ENCODE data around the gene ZCCHC7. TPM values are rescaled to one million over a fixed set of nuclear protein-coding genes. Genes with fewer than 3 reads are reported as not detected.

Gene ZCCHC7
- total and polyA plus RNA-seq, 4 experiments from 2014 or later = 30.1 to 43.9 (median 38.8) TPM

- POLR2A ChIA-PET (ENCODE audit: partially characterized antibody) = no interaction called here
- intact Hi-C loops (cut with micrococcal nuclease) = no loop called here
- no peak overlapping the region for H3K27ac ChIP-seq (ENCODE audit: low read depth, low read length)
- no peak for DNase-seq
- no peaks in the 10 kb centered on the region for H3K4me1 ChIP-seq (ENCODE audit: insufficient read depth, low read length)
- H3K36me3 ChIP-seq (ENCODE audit: insufficient read depth, low read length) = no peaks in the 10 kb centered on the region
- H3K9me3 ChIP-seq (ENCODE audit: control insufficient read depth in 1 of 2, low read length in 2 of 2) = no peaks in the 10 kb centered on the region
- CTCF ChIA-PET (ENCODE audit: partially characterized antibody) = interaction anchor here (1.5 kb wide), 1 partner anchor 285 kb away, joined by 4 read pairs; no protein-coding TSS in a partner anchor
- H3K27ac Mint-ChIP-seq = no peak overlapping the region
- no peak overlapping the region for H3K4me3 ChIP-seq (ENCODE audit: low read length in 2 of 2)
- H3K36me3 Mint-ChIP-seq = peaks cover 2 to 6% of the 10 kb centered on the region in 2 donors
- no peaks in the 10 kb centered on the region for H3K27me3 ChIP-seq (ENCODE audit: insufficient read depth, low read length)
- H3K4me1 Mint-ChIP-seq = peaks cover 7 to 13% (median 8%) of the 10 kb centered on the region in 4 donors
- H3K9me3 Mint-ChIP-seq = no peaks in the 10 kb centered on the region
- H3K4me3 Mint-ChIP-seq = no peak overlapping the region
- H3K27me3 Mint-ChIP-seq = no peaks in the 10 kb centered on the region
Measured at GRCh38 chr9:37281541-37281940, 161.2 kb downstream of the ZCCHC7 start.

DNA sequence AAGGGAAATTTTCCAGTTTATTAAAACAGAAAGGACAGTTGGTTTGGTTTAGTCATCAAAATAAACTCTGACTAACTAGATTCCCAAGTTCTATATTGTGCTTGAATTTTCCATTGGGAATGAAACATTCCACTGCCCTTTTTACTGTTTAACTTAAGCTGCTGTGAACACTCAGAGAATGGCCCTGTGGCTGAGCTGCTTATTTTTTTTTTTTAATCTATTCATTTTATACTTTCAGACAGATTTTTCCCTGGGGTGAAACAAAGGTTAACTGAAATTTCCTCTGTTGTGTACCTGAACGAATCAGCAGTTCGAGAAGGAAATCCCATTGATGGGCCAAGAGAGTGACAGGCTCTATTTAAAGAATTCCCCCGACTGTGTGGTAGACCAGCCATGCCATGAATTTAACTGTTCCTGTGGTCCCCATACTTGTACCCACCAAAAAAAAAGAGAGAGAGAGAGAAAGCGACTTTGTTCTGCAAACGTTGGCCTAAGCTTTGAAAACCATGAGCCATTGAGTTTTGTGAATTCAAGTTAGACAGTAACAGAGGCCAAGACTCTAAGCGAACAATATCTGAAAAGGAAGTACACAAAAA, 163.5 kb downstream of the ZCCHC7 start:
- Histone ChIP-seq H3K27me3 (ENCODE audit: insufficient read depth, low read length) (no peaks in the 10 kb centered on the region), H3K36me3 (ENCODE audit: insufficient read depth, low read length) (no peaks in the 10 kb centered on the region), H3K4me3 (ENCODE audit: low read length in 2 of 2) (no peak overlapping the region), H3K27ac (ENCODE audit: low read depth, low read length) (no peak overlapping the region), H3K9me3 (ENCODE audit: control insufficient read depth in 1 of 2, low read length in 2 of 2) (no peaks in the 10 kb centered on the region), H3K4me1 (ENCODE audit: insufficient read depth, low read length) (no peaks in the 10 kb centered on the region)
- DNase-seq = no peak
- Mint-ChIP-seq H3K9me3 (no peaks in the 10 kb centered on the region), H3K27me3 (no peaks in the 10 kb centered on the region), H3K4me3 (no peak overlapping the region), H3K36me3 (peaks cover 5% of the 10 kb centered on the region in 2 donors), H3K27ac (peak overlapping the region in 4 of 7 donors; percentile 58 to 76 (median 71)), H3K4me1 (peaks cover 11 to 15% (median 13%) of the 10 kb centered on the region in 4 donors)
- POLR2A ChIA-PET (ENCODE audit: partially characterized antibody) = no interaction called here
- CTCF ChIA-PET (ENCODE audit: partially characterized antibody) = no interaction called here
- intact Hi-C loops (cut with micrococcal nuclease) = no loop called here

DNA sequence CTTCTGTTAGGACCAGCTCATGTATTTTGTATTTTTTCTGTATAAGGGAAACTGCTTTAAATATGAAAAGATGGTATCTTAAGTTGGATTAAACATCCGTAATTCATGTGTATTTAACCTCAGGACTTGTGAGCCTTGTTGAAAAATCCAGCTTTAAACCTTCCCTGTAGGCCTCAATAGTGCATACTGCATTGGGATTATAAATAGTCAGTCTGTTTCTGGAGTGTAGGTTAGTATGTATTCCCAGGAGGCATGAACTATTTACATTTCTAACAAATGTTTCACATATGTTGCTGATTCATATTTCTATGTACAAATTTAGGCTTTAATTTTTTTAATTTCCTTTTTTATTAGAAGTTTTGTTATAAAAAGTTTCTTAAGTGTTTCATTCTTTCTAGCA, 164.3 kb downstream of the ZCCHC7 start:
- no peaks in the 10 kb centered on the region for H3K36me3 ChIP-seq (ENCODE audit: insufficient read depth, low read length)
- POLR2A ChIA-PET (ENCODE audit: partially characterized antibody) = no interaction called here
- Mint-ChIP-seq H3K27ac (peak overlapping the region in 2 of 7 donors; percentile 2 to 7), H3K27me3 (no peaks in the 10 kb centered on the region), H3K4me3 (no peak overlapping the region), H3K9me3 (no peaks in the 10 kb centered on the region), H3K36me3 (peaks cover 5 to 9% of the 10 kb centered on the region in 2 donors), H3K4me1 (peaks cover 14 to 19% (median 17%) of the 10 kb centered on the region in 4 donors)
- DNase-seq = no peak
- H3K27ac ChIP-seq (ENCODE audit: low read depth, low read length) = no peak overlapping the region
- no peaks in the 10 kb centered on the region for H3K4me1 ChIP-seq (ENCODE audit: insufficient read depth, low read length)
- H3K27me3 ChIP-seq (ENCODE audit: insufficient read depth, low read length) = no peaks in the 10 kb centered on the region
- intact Hi-C loops (cut with micrococcal nuclease) = no loop called here
- CTCF ChIA-PET (ENCODE audit: partially characterized antibody) = no interaction called here
- H3K4me3 ChIP-seq (ENCODE audit: low read length in 2 of 2) = no peak overlapping the region
- no peaks in the 10 kb centered on the region for H3K9me3 ChIP-seq (ENCODE audit: control insufficient read depth in 1 of 2, low read length in 2 of 2)

- peaks cover 10% of the 10 kb centered on the region for H3K4me1 ChIP-seq (ENCODE audit: insufficient read depth, low read length)
Measured at GRCh38 chr9:37286530-37287175, 166.3 kb downstream of the ZCCHC7 start.

DNA sequence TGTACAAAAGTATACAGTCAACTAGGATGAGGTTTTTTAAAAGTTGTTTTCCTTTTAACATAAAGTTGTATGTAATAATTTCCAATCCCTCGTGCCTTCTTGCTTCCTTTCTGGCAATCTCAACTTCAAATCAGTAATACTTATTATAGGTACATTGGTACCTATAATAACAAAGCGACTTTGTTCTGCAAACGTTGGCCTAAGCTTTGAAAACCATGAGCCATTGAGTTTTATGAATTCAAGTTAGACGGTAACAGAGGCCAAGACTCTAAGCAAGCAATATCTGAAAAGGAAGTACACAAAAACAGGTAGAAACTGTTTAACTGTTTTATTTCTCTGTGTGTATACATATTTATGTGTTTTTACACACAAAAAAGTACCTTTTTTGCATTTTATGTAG, 166.9 kb downstream of the ZCCHC7 start:
- ChIA-PET CTCF (ENCODE audit: partially characterized antibody) (interaction anchor here (1.0 kb wide), 1 partner anchor 10 kb away, joined by 3 read pairs; no protein-coding TSS in a partner anchor), POLR2A (ENCODE audit: partially characterized antibody) (no interaction called here)
- Histone ChIP-seq H3K27ac (ENCODE audit: low read depth, low read length) (no peak overlapping the region), H3K4me3 (ENCODE audit: low read length in 2 of 2) (no peak overlapping the region), H3K4me1 (ENCODE audit: insufficient read depth, low read length) (peaks cover 10% of the 10 kb centered on the region), H3K36me3 (ENCODE audit: insufficient read depth, low read length) (no peaks in the 10 kb centered on the region), H3K9me3 (ENCODE audit: control insufficient read depth in 1 of 2, low read length in 2 of 2) (no peaks in the 10 kb centered on the region), H3K27me3 (ENCODE audit: insufficient read depth, low read length) (no peaks in the 10 kb centered on the region)
- Mint-ChIP-seq H3K4me3 (no peak overlapping the region), H3K9me3 (no peaks in the 10 kb centered on the region), H3K4me1 (peaks cover 19 to 26% (median 24%) of the 10 kb centered on the region in 4 donors), H3K27ac (no peak overlapping the region), H3K27me3 (no peaks in the 10 kb centered on the region), H3K36me3 (peaks cover 5 to 14% of the 10 kb centered on the region in 2 donors)
- intact Hi-C loops (cut with micrococcal nuclease) = no loop called here
- no peak for DNase-seq

More at GRCh38 chr9:37286530-37287175, 166.3 kb downstream of the ZCCHC7 start:
- H3K36me3 ChIP-seq (ENCODE audit: insufficient read depth, low read length) = no peaks in the 10 kb centered on the region
- H3K27ac ChIP-seq (ENCODE audit: low read depth, low read length) = no peak overlapping the region
- no peak for DNase-seq
- H3K9me3 Mint-ChIP-seq = no peaks in the 10 kb centered on the region
- H3K4me3 ChIP-seq (ENCODE audit: low read length in 2 of 2) = no peak overlapping the region
- H3K27me3 ChIP-seq (ENCODE audit: insufficient read depth, low read length) = no peaks in the 10 kb centered on the region
- H3K27ac Mint-ChIP-seq = peak overlapping the region in 1 of 7 donors; percentile 36
- no peaks in the 10 kb centered on the region for H3K9me3 ChIP-seq (ENCODE audit: control insufficient read depth in 1 of 2, low read length in 2 of 2)
- ChIA-PET POLR2A (ENCODE audit: partially characterized antibody) (no interaction called here), CTCF (ENCODE audit: partially characterized antibody) (interaction anchor here (1.0 kb wide), 1 partner anchor 10 kb away, joined by 3 read pairs; no protein-coding TSS in a partner anchor)
- no peaks in the 10 kb centered on the region for H3K27me3 Mint-ChIP-seq
- H3K4me3 Mint-ChIP-seq = no peak overlapping the region
- H3K36me3 Mint-ChIP-seq = peaks cover 5 to 14% of the 10 kb centered on the region in 2 donors
- intact Hi-C loops (cut with micrococcal nuclease) = no loop called here
- H3K4me1 Mint-ChIP-seq = peaks cover 19 to 26% (median 23%) of the 10 kb centered on the region in 4 donors

GRCh38 chr9:37289631-37290030, 169.3 kb downstream of the ZCCHC7 start:
- ChIA-PET POLR2A (ENCODE audit: partially characterized antibody) (no interaction called here), CTCF (ENCODE audit: partially characterized antibody) (no interaction called here)
- Mint-ChIP-seq H3K4me3 (no peak overlapping the region), H3K27me3 (no peaks in the 10 kb centered on the region), H3K4me1 (peaks cover 22 to 29% (median 26%) of the 10 kb centered on the region in 4 donors), H3K36me3 (peaks cover 3 to 14% of the 10 kb centered on the region in 2 donors), H3K9me3 (no peaks in the 10 kb centered on the region), H3K27ac (peak overlapping the region in 1 of 7 donors; percentile 30)
- intact Hi-C loops (cut with micrococcal nuclease) = loop anchor here (10.0 kb wide), 1 partner anchor 165 kb away; the partner anchor contains the start of gene ZCCHC7
- peaks cover 15% of the 10 kb centered on the region for H3K4me1 ChIP-seq (ENCODE audit: insufficient read depth, low read length)
- H3K36me3 ChIP-seq (ENCODE audit: insufficient read depth, low read length) = no peaks in the 10 kb centered on the region
- no peaks in the 10 kb centered on the region for H3K9me3 ChIP-seq (ENCODE audit: control insufficient read depth in 1 of 2, low read length in 2 of 2)
- no peak overlapping the region for H3K27ac ChIP-seq (ENCODE audit: low read depth, low read length)
- no peak overlapping the region for H3K4me3 ChIP-seq (ENCODE audit: low read length in 2 of 2)
- no peak for DNase-seq
- no peaks in the 10 kb centered on the region for H3K27me3 ChIP-seq (ENCODE audit: insufficient read depth, low read length)

DNA sequence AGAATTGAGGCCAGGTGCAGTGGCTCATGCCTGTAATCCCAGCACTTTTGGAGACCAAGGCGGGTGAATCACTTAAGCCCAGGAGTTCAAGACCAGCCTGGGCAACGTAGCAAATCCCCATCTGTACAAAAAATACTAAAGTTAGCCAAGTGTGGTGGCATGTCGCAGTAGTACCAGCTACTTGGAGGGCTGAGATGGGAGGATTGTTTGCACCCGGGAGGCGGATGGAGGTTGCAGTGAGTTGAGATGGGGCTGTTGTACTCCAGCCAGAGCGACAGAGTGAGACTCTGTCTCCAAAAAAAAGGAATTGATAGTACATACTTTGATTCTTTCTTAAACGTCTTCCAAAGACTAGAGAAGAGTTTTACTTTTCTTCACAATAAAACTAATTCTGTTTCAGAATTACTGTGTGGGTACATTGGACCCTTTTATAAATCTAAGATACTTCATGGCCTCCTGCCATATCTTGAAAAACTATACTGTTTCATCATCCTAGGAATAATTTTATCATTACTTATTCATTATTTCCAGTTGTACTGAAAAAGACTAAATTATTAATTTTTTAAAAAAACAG, 170.1 kb downstream of the ZCCHC7 start:
- intact Hi-C loops (cut with micrococcal nuclease) = loop anchor here (10.0 kb wide), 1 partner anchor 166 kb away; the partner anchor contains the start of gene ZCCHC7
- no peaks in the 10 kb centered on the region for H3K27me3 ChIP-seq (ENCODE audit: insufficient read depth, low read length)
- peaks cover 21% of the 10 kb centered on the region for H3K4me1 ChIP-seq (ENCODE audit: insufficient read depth, low read length)
- ChIA-PET POLR2A (ENCODE audit: partially characterized antibody) (no interaction called here), CTCF (ENCODE audit: partially characterized antibody) (no interaction called here)
- no peaks in the 10 kb centered on the region for H3K9me3 ChIP-seq (ENCODE audit: control insufficient read depth in 1 of 2, low read length in 2 of 2)
- Mint-ChIP-seq H3K27me3 (no peaks in the 10 kb centered on the region), H3K27ac (no peak overlapping the region), H3K4me1 (peaks cover 28 to 37% (median 30%) of the 10 kb centered on the region in 4 donors), H3K4me3 (peak overlapping the region in 1 of 8 donors; percentile 14), H3K9me3 (no peaks in the 10 kb centered on the region), H3K36me3 (peaks cover 3 to 14% of the 10 kb centered on the region in 2 donors)
- H3K4me3 ChIP-seq (ENCODE audit: low read length in 2 of 2) = no peak overlapping the region
- no peaks in the 10 kb centered on the region for H3K36me3 ChIP-seq (ENCODE audit: insufficient read depth, low read length)
- H3K27ac ChIP-seq (ENCODE audit: low read depth, low read length) = no peak overlapping the region
- no peak for DNase-seq

Data from CD4-positive, alpha-beta memory T cell (primary cell).